Stimulated activated CD8-positive, alpha-beta memory T cell treated with anti-CD3 and anti-CD28 coated beads, Interleukin-4, amount 100 ng/mL, for 24 hours (primary cell): ENCODE data around the gene RELA.

Experiments used
- DNase-seq: peaks from one replicate; pipeline ENCODE4 v3.0.0-alpha.2; 2020; ENCODE audit warnings: low read depth

The RELA gene

DNA sequence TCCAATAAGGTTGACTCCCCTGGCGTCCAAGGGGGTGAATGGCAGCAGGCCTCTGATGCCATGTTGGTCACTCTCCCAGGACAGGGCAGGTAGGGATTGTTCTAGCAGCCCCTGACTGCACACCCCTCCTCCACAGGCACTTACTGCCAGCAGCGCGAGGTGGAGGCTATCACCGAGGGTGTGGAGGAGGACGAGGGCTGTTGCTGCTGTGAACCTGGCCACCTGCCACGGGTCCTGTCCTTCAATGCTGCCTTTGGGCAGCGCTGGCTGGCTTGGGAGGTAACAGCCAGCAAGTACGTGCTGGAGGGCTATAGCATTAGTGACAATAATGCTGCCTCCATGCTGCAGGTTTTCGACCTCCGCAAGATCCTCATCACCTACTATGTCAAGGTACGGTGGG is 32.5 kb downstream of the RELA start:
- no peak for DNase-seq

DNA sequence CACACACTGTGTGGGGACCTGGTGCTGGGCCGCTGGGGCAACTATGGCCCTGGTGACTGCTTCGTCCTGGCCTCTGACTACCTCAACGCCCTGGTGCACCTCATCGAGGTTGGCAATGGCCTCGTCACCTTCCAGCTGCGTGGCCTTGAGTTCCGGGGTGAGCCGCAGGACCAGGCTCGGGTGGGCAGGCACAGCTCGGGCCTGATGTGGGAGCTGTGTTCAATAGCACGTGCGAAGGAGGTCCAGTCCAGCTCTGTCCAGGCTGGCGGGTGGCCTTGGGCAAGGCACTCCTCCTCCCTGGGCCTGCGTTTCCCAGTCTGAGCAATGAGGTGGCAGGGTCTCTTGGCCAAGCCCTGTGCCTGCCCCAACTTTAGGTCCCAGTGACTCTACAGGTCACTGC is 33.1 kb downstream of the RELA start:
- DNase-seq, result no peak

DNA sequence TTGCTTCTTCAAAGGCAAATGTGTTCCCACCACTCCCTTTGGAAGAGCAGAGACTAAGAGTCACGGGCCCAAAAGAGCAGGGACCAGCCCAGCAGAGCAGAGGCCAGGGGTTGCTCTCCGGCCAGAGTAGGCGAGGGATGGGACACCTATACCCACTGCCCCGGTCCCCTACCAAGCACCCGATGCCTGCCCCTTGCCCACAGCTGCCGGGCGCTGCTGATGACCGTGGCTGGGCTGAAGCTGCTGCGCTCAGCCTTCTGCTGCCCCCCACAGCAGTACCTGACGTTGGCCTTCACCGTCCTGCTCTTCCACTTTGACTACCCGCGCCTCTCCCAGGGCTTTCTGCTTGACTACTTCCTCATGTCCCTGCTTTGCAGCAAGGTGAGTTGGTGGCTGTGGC is 35.5 kb downstream of the RELA start:
- no peak for DNase-seq

GRCh38 chr11:65625628-65626342 is 36.9 kb downstream of the RELA start:
- no peak for DNase-seq

DNA sequence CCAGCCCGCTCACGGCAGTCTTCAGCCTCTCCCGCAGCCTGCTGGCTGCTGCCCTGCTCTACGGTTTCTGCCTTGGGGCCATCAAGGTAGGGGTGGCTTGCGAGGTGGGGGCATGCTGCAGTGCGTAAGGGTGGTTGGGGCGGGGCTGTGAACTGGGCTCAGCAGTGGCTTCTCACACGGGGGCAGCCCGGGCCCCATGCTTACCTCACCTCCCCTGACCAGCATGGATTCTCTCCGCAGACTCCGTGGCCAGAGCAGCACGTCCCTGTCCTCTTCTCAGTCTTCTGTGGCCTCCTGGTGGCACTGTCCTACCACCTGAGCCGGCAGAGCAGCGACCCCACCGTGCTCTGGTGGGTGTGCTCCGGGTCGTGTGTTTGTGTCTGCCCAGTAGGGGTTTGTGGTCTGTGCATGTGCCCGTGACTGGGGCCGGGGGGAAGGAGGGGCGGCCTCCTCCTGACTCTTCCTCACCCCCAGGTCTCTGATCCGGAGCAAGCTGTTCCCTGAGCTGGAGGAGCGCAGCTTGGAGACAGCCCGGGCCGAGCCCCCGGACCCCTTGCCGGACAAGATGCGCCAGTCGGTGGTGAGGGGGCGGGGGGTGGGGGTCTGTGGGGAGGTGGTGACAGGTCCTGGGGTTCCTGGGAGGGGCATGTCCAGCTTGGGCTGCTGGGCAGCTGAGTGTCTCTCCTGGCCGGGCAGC is 37.6 kb downstream of the RELA start:
- DNase-seq, result no peak

DNA sequence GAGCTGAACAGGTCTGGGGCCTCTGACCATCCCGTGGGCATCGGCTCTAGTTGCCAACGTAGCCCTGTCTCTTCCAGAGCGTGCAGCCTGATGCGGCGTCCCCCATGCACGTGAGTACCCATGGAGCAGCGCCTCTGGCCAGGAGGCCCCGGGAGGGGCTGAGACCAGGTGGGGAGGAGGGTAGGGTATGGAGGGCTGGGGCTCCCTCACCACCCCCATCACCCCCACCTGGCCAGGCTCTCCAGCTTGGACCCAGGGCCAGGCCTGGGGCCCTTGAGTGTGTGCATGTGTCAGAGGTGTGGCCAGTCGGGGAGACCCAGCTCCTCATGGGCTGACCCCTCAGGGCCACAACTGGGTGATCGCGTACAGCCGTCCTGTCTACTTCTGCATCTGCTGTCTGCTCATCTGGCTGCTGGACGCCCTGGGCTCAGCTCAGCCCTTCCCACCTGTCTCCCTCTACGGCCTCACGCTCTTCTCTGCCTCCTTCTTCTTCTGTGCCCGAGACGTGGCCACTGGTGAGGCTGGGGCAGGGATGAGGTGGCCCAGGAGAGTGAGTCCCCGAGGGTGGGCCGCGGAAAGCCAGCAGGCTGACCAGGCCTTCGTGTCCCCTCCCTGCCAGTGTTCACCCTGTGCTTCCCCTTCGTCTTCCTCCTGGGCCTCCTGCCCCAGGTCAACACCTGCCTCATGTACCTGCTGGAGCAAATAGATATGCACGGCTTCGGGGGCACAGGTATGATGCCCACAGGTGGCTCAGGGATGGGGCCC is 38.7 kb downstream of the RELA start:
- no peak for DNase-seq

DNA sequence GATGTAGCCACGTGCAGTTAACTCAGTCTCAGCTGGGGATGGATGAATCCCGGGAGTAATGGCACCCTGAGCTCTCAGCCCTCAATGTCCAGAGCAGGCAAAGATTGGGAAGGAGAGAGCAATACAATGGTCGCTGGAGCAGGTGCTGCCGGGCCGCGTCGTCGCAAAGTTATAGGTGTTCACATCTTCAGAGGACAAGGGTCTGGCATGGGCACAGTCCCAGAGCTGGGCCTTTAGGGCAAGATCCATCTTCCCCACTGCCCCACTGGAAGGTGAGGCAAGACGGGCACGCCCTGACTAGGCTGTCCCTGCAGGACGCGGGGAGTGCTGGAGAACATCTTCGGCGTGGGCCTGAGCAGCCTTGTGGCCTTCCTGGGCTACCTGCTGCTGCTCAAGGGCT is 39.5 kb downstream of the RELA start:
- DNase-seq, result no peak

GRCh38 chr11:65622011-65622410 is 40.7 kb downstream of the RELA start:
- no peak for DNase-seq

DNA sequence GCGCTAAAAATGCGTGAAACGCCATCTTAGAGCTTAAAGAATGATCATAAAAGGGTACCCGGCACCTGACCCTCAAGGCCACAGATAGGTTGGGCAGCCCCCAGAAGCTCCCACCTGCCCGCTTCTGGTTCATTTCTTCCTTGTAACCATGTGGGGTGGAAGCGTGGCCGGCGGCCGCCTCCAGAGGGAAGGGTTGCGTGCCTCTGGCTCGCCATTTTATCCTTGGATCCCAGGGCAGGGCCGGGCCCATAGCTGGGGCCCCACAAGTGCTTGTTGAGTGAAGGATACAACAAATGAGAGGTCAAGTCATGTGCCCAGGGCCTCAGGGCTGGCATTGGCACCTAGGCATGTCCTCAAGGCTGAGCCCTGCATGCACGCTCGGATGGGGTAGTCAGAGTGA is 41.3 kb downstream of the RELA start:
- DNase-seq, result no peak

DNA sequence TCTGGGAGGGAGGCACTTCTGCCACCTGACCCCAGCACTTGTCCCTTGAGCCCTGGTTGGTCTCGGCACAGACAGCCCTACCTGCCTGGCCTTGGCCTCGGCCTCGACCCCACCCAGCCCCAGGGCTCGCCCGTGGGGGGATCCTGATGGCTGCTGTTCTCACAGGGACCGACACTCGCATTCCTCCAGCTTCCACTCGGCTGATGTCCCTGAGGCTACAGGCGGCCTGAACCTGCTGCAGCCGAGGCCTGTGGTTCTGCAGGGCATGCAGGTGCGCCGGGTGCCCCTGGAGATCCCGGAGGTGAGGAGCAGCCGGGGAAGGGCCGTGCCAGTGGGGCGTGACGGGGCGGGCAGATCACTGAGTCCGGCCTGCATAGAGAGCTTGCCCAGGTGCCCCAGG is 42.0 kb downstream of the RELA start:
- no peak for DNase-seq

DNA sequence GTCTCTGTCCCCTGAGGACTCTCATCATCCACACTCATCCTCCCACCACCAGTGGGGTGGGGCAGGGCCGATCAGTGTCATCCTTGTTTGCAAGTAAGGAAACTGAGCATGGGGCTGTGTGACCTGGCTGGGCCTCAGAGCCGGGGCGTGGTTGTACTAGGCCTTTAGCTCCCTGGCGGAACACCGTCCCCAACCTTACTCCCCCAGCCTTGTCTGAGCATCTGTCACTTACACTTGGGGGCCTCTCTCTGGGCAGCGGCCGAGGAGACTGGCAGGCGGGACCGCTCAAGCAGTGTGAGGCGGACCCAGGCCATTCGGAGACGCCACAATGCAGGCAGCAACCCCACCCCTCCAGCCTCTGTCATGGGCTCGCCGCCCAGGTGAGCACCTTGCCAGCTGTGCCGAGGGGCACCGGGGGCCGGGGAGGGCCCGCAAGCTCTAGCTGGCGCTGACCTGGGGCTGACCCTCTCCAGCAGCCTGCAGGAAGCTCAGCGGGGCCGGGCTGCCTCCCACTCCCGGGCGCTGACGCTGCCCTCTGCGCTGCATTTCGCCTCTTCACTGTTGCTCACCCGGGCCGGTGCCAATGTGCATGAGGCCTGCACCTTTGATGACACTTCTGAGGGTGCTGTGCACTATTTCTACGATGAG is 43.3 kb downstream of the RELA start:
- no peak for DNase-seq

GRCh38 chr11:65618763-65619162 is 44.0 kb downstream of the RELA start:
- DNase-seq, result no peak

DNA sequence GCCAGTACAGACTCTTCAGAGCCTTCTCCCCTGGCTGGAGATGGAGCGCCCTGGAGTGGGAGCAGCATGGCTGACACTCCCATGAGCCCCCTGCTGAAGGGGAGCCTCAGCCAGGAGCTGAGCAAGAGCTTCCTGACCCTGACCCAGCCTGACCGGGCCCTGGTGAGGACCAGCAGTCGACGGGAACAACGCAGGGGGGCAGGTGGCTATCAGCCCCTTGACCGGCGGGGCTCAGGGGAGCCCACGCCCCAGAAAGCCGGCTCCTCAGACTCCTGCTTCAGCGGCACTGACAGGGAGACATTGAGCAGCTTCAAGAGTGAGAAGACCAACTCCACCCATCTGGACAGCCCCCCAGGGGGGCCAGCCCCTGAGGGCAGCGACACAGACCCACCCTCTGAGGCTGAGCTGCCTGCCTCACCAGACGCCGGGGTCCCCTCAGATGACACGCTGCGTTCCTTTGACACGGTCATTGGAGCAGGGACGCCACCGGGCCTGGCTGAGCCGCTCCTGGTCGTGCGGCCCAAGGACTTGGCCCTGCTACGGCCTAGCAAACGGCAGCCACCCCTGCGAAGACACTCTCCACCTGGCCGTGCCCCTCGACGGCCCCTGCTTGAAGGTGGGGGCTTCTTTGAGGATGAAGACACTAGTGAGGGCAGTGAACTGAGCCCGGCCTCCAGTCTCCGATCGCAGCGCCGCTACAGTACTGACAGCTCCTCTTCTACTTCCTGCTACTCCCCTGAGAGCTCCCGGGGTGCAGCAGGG is 44.5 kb downstream of the RELA start:
- no peak for DNase-seq

DNA sequence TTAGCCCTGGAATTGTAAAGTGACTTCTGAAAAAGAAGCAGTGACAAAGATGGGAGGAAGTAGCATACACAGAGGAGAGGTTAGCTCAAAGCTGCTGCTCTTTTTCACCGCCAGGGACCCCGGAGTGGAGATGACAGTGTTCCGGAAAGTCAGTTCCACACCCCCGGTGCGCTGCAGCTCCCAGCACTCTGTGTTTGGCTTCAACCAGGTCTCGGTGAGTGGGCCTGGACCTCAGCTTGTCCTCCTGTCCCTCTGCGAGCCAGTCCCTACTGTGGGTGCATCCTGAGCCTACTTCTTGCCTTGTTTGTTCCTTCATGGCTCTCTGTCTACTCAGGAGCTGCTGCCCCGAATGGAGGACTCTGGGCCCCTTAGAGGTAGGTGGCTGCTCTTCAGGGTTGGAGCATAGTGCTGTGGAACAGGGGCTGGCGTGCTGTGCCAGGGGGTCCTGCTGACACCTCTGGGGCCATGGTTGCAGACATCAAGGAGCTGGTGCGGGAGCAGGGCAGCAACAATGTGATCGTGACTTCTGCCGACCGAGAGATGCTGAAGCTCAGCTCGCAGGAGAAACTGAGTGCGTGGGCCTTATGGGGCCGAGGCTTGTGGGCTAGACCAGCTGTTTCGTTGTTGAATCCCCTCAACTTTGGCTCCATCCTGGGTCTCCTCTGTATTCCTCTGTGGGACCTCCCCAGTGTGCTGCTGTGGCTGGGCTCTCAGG is 45.4 kb downstream of the RELA start:
- no peak for DNase-seq

DNA sequence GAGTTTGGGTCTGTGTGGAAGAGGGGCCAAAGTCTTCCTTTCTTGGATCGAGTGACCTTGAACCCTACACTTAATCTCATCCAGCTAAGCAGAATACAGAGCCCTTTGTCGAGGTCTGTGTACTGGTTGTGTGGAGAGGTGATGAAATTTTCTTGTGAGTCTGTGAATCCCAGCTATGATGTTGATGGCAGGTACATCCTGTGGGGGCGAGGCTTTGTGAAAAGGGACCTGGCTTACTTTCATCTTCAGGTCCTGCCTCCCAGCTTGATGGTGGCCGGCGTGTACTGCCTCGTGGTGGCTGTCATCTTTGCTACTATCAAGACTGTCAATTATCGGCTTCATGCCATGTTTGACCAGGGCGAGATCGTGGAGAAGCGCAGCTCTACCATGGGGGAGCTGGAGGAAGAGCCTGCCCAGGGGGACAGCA is 46.1 kb downstream of the RELA start:
- no peak for DNase-seq

GRCh38 chr11:65615950-65616574 is 46.7 kb downstream of the RELA start:
- DNase-seq, result no peak

- DNase-seq, result peak; percentile 100
These were observed 47.3 kb downstream of the RELA start, which contains the start of gene PCNX3 for GRCh38 chr11:65615229-65615949. Gene PCNX3 (plus strand): TSS chr11:65615776. CDS start chr11:65616312, 536 bp downstream.

DNA sequence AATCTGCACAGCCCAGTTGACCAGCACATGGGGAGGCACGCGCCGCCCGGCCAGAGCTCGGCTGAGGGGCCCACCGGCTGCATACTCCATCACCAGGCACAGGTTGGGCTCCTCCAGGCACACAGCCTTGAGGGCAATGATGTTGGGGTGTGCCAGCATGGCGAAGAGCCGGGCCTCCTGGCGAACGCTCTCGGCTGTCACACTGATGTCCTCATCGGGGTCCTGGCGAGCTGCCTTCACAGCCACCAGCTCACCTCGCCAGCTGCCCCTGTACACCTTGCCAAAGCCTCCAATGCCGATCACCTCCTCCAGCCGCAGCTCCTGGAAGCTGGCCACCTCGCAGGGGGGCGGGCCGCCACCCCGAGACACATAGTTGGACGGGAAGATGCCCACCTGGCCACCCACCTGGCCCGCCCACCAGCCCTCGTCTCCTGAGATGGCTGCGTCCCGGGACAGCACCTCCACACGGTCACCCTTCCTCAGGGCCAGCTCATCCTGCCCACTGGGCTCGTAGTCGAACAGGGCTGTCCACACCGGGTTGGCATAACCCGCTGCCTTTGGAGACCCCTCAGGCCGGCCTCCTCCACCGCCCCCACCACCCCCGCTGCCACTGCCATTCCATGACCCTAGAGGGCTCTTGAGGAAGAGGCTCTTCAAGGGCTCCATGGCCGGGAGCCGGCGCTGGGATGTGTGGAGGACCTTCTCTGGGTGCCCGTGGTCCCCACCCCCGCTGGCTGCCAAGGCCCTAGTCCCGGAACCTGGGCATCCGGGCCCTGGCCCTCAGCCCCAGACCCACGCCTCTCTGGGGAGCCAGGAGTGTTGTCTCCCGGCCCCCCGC is 49.4 kb downstream of the RELA start:
- DNase-seq, result no peak

DNA sequence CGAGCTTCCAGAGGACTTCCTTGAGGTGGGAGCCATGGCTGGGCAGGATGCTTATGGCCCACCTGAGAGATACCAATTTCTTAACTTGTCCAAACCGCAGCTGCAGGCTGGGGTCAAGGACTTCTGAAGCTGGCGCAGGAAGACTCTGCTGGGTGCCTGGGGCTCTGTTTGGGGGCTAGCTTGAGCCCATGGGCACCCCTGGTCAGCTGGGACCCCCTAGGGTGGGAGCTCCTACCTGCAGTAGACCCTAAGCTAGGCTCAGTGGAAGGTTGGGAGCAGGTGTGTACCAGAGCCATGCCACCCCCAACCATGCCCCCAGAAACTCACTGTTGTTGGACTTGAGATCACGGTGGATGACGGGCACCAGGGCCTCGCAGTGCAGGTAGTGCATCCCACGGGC is 50.0 kb downstream of the RELA start:
- no peak for DNase-seq
